ENCODE results near the gene AFAP1L1.

DNA sequence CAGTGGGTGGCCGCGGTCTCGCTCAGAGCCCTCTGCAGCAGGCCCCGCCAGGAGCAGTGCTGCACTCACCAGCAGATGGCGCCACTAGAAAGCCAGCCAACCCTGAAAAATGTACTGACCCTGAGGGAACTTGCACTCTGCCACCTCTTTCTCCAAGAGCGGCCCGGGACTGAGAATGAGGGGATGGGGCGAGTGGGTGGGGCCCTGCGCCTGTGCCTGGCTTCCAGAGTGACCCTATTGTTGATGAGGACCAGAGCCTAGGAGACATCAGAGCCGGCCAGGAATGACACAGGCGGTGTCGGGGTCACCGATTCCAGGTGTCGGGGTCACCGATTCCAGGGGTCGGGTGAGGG lies 110.3 kb downstream of the AFAP1L1 start:
- no peak for TF ChIP-seq EZH2 (IDR thresholded peaks at IDR 0.05; ENCODE audit: insufficient read depth, low read length)
- TF ChIP-seq, protein P1, sequence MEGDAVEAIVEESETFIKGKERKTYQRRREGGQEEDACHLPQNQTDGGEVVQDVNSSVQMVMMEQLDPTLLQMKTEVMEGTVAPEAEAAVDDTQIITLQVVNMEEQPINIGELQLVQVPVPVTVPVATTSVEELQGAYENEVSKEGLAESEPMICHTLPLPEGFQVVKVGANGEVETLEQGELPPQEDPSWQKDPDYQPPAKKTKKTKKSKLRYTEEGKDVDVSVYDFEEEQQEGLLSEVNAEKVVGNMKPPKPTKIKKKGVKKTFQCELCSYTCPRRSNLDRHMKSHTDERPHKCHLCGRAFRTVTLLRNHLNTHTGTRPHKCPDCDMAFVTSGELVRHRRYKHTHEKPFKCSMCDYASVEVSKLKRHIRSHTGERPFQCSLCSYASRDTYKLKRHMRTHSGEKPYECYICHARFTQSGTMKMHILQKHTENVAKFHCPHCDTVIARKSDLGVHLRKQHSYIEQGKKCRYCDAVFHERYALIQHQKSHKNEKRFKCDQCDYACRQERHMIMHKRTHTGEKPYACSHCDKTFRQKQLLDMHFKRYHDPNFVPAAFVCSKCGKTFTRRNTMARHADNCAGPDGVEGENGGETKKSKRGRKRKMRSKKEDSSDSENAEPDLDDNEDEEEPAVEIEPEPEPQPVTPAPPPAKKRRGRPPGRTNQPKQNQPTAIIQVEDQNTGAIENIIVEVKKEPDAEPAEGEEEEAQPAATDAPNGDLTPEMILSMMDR (IDR thresholded peaks at IDR 0.05; ENCODE audit: insufficient read depth, low read depth, low read length) = peak; percentile 70
